ENCODE data around the gene HPSE.

DNA sequence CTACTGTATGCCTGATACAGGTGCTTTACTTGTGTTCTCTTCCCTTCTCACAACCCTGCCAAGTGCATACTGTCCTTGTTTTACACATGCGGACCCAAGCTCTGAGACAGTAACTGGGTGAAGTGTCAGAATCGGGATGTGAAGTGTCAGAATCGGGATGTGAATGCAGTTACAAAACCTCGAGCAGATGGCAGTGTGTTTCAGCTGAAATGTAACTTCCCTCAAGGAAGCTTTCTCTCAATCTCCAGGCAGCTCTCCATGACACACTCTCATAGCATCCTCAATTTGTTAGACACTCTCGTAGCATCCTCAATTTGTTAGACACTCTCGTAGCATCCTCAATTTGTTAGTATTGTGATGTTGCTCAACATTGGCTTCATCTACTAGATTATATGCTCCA is 1.1 kb upstream of the HPSE start:
- no peak for TF ChIP-seq CTCF (IDR thresholded peaks at IDR 0.05)
- no peak for TF ChIP-seq EZH2 (IDR thresholded peaks at IDR 0.05; ENCODE audit: borderline replicate concordance, insufficient read depth, low read depth, low read length, poor library complexity, severe bottlenecking)
